GM21529 (cell line): ENCODE measurements around the gene DCAF17.
"Not testable (repeated sequence)": the region's sequence is repeated elsewhere in the genome, so short reads cannot be mapped to it uniquely, and the experiment has no call there.

Source experiments
- ATAC-seq: cut with Tn5 transposase; IDR thresholded peaks from one replicate; pipeline ENCODE4 v1.9.1; 2021; ENCODE audit not compliant: unreplicated experiment

Gene DCAF17

GRCh38 chr2:171509945-171510731 lies 76.1 kb downstream of the DCAF17 start:
- peak; percentile 85 for ATAC-seq

- no peak for ATAC-seq
Measured at GRCh38 chr2:171512014-171512413, 78.0 kb downstream of the DCAF17 start.

GRCh38 chr2:171512683-171513195 lies 78.7 kb downstream of the DCAF17 start:
- no peak for ATAC-seq

- no peak for ATAC-seq
Measured at GRCh38 chr2:171513719-171514160, 79.7 kb downstream of the DCAF17 start.

- ATAC-seq: no peak
Measured at GRCh38 chr2:171514908-171515582, 81.0 kb downstream of the DCAF17 start.

GRCh38 chr2:171515672-171516298 lies 81.8 kb downstream of the DCAF17 start:
- ATAC-seq: no peak

GRCh38 chr2:171516793-171517192 lies 82.8 kb downstream of the DCAF17 start:
- no peak for ATAC-seq

- ATAC-seq: no peak
Measured at GRCh38 chr2:171520471-171520870, 86.4 kb downstream of the DCAF17 start.

- ATAC-seq: no peak
Measured at GRCh38 chr2:171521361-171522051, 87.5 kb downstream of the DCAF17 start.

GRCh38 chr2:171522052-171522787 lies 88.2 kb downstream of the DCAF17 start, which contains the start of gene CYBRD1:
TSS of gene CYBRD1 (plus strand) at chr2:171522474. CDS start at chr2:171522546, 72 bp downstream.
- ATAC-seq: peak; percentile 66

- peak; percentile 31 for ATAC-seq
Measured at GRCh38 chr2:171522788-171523087, 88.7 kb downstream of the DCAF17 start.

- peak; percentile 41 for ATAC-seq
Measured at GRCh38 chr2:171523088-171524017, 89.3 kb downstream of the DCAF17 start.

GRCh38 chr2:171524018-171524401 lies 90.0 kb downstream of the DCAF17 start:
- no peak for ATAC-seq

GRCh38 chr2:171529914-171530313 lies 95.9 kb downstream of the DCAF17 start:
- no peak for ATAC-seq

- ATAC-seq: no peak
Measured at GRCh38 chr2:171530378-171530777, 96.4 kb downstream of the DCAF17 start.

GRCh38 chr2:171530859-171531258 lies 96.8 kb downstream of the DCAF17 start:
- ATAC-seq: not testable (repeated sequence)

- no peak for ATAC-seq
Measured at GRCh38 chr2:171531291-171531690, 97.3 kb downstream of the DCAF17 start.

GRCh38 chr2:171531836-171532450 lies 97.9 kb downstream of the DCAF17 start:
- ATAC-seq: no peak

GRCh38 chr2:171533331-171533730 lies 99.3 kb downstream of the DCAF17 start:
- no peak for ATAC-seq
